IPS-NIHi11 (cell line): ENCODE results near the gene COL5A1.

ENCODE experiments used
- DNase-seq: peaks from one replicate; pipeline ENCODE4 v3.0.0; 2012; ENCODE audit warnings: mixed read lengths, low spot score

The COL5A1 gene

GRCh38 chr9:134607971-134608370 is 33.6 kb upstream of the COL5A1 start:
- DNase-seq, result no peak

GRCh38 chr9:134611046-134611445 is 30.6 kb upstream of the COL5A1 start:
- DNase-seq, result no peak

GRCh38 chr9:134612309-134612708 is 29.3 kb upstream of the COL5A1 start:
- no peak for DNase-seq

GRCh38 chr9:134612715-134613114 is 28.9 kb upstream of the COL5A1 start:
- no peak for DNase-seq

- DNase-seq, result no peak
Measured at GRCh38 chr9:134614256-134614655, 27.3 kb upstream of the COL5A1 start.

- no peak for DNase-seq
Measured at GRCh38 chr9:134616341-134616740, 25.3 kb upstream of the COL5A1 start.

- no peak for DNase-seq
Measured at GRCh38 chr9:134617246-134617645, 24.4 kb upstream of the COL5A1 start.

- no peak for DNase-seq
Measured at GRCh38 chr9:134617836-134618162, 23.8 kb upstream of the COL5A1 start.

GRCh38 chr9:134618163-134618832 is 23.3 kb upstream of the COL5A1 start:
- DNase-seq, result no peak

GRCh38 chr9:134618833-134619447 is 22.7 kb upstream of the COL5A1 start:
- no peak for DNase-seq

- DNase-seq, result no peak
Measured at GRCh38 chr9:134619448-134619982, 22.1 kb upstream of the COL5A1 start.

GRCh38 chr9:134619983-134620661 is 21.5 kb upstream of the COL5A1 start:
- no peak for DNase-seq

GRCh38 chr9:134620751-134621557 is 20.6 kb upstream of the COL5A1 start:
- DNase-seq, result no peak

GRCh38 chr9:134621558-134622110 is 20.0 kb upstream of the COL5A1 start:
- no peak for DNase-seq

- DNase-seq, result no peak
Measured at GRCh38 chr9:134622896-134623257, 18.7 kb upstream of the COL5A1 start.

- DNase-seq, result no peak
Measured at GRCh38 chr9:134623258-134624066, 18.1 kb upstream of the COL5A1 start.

- no peak for DNase-seq
Measured at GRCh38 chr9:134624137-134624591, 17.4 kb upstream of the COL5A1 start.

- no peak for DNase-seq
Measured at GRCh38 chr9:134624621-134625181, 16.9 kb upstream of the COL5A1 start.

GRCh38 chr9:134625361-134626068 is 16.1 kb upstream of the COL5A1 start:
- no peak for DNase-seq

- no peak for DNase-seq
Measured at GRCh38 chr9:134626069-134626423, 15.6 kb upstream of the COL5A1 start.
